GM19395 (cell line): ENCODE data around the gene EPS8L1.
"Not testable (repeated sequence)": the region's sequence is repeated elsewhere in the genome, so short reads cannot be mapped to it uniquely, and the experiment has no call there.

ENCODE experiments used
- ATAC-seq: cut with Tn5 transposase; IDR thresholded peaks from one replicate; pipeline ENCODE4 v1.9.1; 2021; ENCODE audit warnings: mild to moderate bottlenecking, moderate library complexity; ENCODE audit not compliant: unreplicated experiment

Gene EPS8L1

GRCh38 chr19:55075371-55075998 is at the start of gene EPS8L1:
Gene EPS8L1, plus strand, starts transcription at chr19:55075869. Its CDS starts 576 bp downstream, at chr19:55076445.
- ATAC-seq = no peak

- ATAC-seq = not testable (repeated sequence)
These were observed 48.6 kb upstream of the EPS8L1 start for GRCh38 chr19:55027140-55027471.

GRCh38 chr19:55027472-55028337 is 48.0 kb upstream of the EPS8L1 start:
- no peak for ATAC-seq

GRCh38 chr19:55028757-55029156 is 46.9 kb upstream of the EPS8L1 start:
- ATAC-seq = no peak

- ATAC-seq = no peak
These were observed 44.5 kb upstream of the EPS8L1 start for GRCh38 chr19:55031178-55031577.

- ATAC-seq = no peak
These were observed 43.4 kb upstream of the EPS8L1 start for GRCh38 chr19:55032170-55032800.

GRCh38 chr19:55032976-55033643 is 42.6 kb upstream of the EPS8L1 start:
- ATAC-seq = not testable (repeated sequence)

- ATAC-seq = no peak
These were observed 40.9 kb upstream of the EPS8L1 start for GRCh38 chr19:55034751-55035150.

- ATAC-seq = no peak
These were observed 39.6 kb upstream of the EPS8L1 start for GRCh38 chr19:55036058-55036457.

GRCh38 chr19:55037603-55038002 is 38.1 kb upstream of the EPS8L1 start:
- not testable (repeated sequence) for ATAC-seq

- ATAC-seq = not testable (repeated sequence)
These were observed 35.0 kb upstream of the EPS8L1 start for GRCh38 chr19:55040654-55041053.

GRCh38 chr19:55041244-55041626 is 34.4 kb upstream of the EPS8L1 start:
- ATAC-seq = no peak

- ATAC-seq = no peak
These were observed 33.9 kb upstream of the EPS8L1 start for GRCh38 chr19:55041627-55042343.

GRCh38 chr19:55042344-55042678 is 33.4 kb upstream of the EPS8L1 start:
- no peak for ATAC-seq

GRCh38 chr19:55042688-55043087 is 33.0 kb upstream of the EPS8L1 start:
- no peak for ATAC-seq

- no peak for ATAC-seq
These were observed 31.4 kb upstream of the EPS8L1 start for GRCh38 chr19:55044286-55044685.

- no peak for ATAC-seq
These were observed 30.6 kb upstream of the EPS8L1 start for GRCh38 chr19:55044771-55045716.

GRCh38 chr19:55046975-55047622 is 28.6 kb upstream of the EPS8L1 start:
- ATAC-seq = no peak

GRCh38 chr19:55047951-55048350 is 27.7 kb upstream of the EPS8L1 start:
- no peak for ATAC-seq
